IPS-NIHi7 (cell line): ENCODE results near the gene SELENOM.

Experiments
- DNase-seq: peaks from one replicate; pipeline ENCODE4 v3.0.0; 2012; ENCODE audit warnings: mixed read lengths; ENCODE audit errors: extremely low spot score

SELENOM gene

GRCh38 chr22:31107178-31107893 is at the start of gene SELENOM:
TSS of gene SELENOM (minus strand) at chr22:31107568. CDS start at chr22:31107505, 63 bp downstream.
- peak; percentile 94 for DNase-seq

GRCh38 chr22:31155422-31155821 is 48.1 kb upstream of the SELENOM start:
- no peak for DNase-seq

- no peak for DNase-seq
These were observed 47.6 kb upstream of the SELENOM start for GRCh38 chr22:31154975-31155374.

- DNase-seq = no peak
These were observed 46.0 kb upstream of the SELENOM start for GRCh38 chr22:31153357-31153756.

GRCh38 chr22:31151872-31152271 is 44.5 kb upstream of the SELENOM start:
- no peak for DNase-seq

GRCh38 chr22:31150615-31151014 is 43.2 kb upstream of the SELENOM start:
- DNase-seq = no peak

GRCh38 chr22:31148953-31149627 is 41.7 kb upstream of the SELENOM start:
- peak; percentile 96 for DNase-seq

GRCh38 chr22:31148488-31148887 is 41.1 kb upstream of the SELENOM start:
- DNase-seq = no peak

GRCh38 chr22:31144223-31144622 is 36.9 kb upstream of the SELENOM start:
- no peak for DNase-seq

- no peak for DNase-seq
These were observed 36.2 kb upstream of the SELENOM start for GRCh38 chr22:31143537-31143936.

GRCh38 chr22:31143038-31143437 is 35.7 kb upstream of the SELENOM start:
- no peak for DNase-seq

- DNase-seq = no peak
These were observed 34.9 kb upstream of the SELENOM start for GRCh38 chr22:31142285-31142684.

- no peak for DNase-seq
These were observed 34.2 kb upstream of the SELENOM start for GRCh38 chr22:31141551-31141950.

GRCh38 chr22:31140746-31141145 is 33.4 kb upstream of the SELENOM start:
- DNase-seq = no peak

- DNase-seq = peak; percentile 100
These were observed 32.7 kb upstream of the SELENOM start, which contains the start of gene PLA2G3 for GRCh38 chr22:31139866-31140716. TSS of gene PLA2G3 (minus strand) at chr22:31140508. CDS start at chr22:31140354, 154 bp downstream.

- DNase-seq = no peak
These were observed 31.7 kb upstream of the SELENOM start for GRCh38 chr22:31139066-31139465.

- no peak for DNase-seq
These were observed 30.8 kb upstream of the SELENOM start for GRCh38 chr22:31138126-31138525.

- no peak for DNase-seq
These were observed 30.4 kb upstream of the SELENOM start for GRCh38 chr22:31137721-31138120.

GRCh38 chr22:31136711-31137110 is 29.3 kb upstream of the SELENOM start:
- DNase-seq = no peak

- DNase-seq = no peak
These were observed 28.8 kb upstream of the SELENOM start for GRCh38 chr22:31136155-31136554.

- no peak for DNase-seq
These were observed 28.3 kb upstream of the SELENOM start for GRCh38 chr22:31135706-31136105.

- DNase-seq = no peak
These were observed 27.3 kb upstream of the SELENOM start for GRCh38 chr22:31134688-31135087.
